ENCODE measurements around the gene SETBP1.
A peak's percentile ranks its signal among the peaks of the same experiment; 100 is the strongest.

The SETBP1 gene

DNA sequence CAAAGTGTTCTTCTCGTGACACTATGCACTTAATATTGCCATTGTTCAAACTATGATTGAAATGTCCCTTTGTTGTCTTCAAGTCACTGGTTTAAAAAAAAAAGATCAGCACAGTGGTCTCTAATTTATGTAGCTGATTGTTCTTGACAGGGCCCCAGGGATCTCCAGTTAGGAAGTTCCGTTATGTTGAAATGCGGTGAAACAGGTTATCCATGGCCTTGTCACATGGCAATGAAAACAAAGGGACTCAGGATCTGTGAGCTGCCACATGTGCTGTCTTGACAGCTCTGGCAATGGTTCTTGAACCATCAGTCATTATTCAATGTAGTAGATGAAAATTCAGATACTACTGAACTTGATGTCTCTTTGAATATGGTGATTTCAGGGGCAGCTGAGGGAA lies 147.4 kb downstream of the SETBP1 start:
- no peak overlapping the region for H3K27ac ChIP-seq
- TF ChIP-seq, protein P1, sequence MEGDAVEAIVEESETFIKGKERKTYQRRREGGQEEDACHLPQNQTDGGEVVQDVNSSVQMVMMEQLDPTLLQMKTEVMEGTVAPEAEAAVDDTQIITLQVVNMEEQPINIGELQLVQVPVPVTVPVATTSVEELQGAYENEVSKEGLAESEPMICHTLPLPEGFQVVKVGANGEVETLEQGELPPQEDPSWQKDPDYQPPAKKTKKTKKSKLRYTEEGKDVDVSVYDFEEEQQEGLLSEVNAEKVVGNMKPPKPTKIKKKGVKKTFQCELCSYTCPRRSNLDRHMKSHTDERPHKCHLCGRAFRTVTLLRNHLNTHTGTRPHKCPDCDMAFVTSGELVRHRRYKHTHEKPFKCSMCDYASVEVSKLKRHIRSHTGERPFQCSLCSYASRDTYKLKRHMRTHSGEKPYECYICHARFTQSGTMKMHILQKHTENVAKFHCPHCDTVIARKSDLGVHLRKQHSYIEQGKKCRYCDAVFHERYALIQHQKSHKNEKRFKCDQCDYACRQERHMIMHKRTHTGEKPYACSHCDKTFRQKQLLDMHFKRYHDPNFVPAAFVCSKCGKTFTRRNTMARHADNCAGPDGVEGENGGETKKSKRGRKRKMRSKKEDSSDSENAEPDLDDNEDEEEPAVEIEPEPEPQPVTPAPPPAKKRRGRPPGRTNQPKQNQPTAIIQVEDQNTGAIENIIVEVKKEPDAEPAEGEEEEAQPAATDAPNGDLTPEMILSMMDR (conservative IDR thresholded peaks at IDR 0.05): no peak

DNA sequence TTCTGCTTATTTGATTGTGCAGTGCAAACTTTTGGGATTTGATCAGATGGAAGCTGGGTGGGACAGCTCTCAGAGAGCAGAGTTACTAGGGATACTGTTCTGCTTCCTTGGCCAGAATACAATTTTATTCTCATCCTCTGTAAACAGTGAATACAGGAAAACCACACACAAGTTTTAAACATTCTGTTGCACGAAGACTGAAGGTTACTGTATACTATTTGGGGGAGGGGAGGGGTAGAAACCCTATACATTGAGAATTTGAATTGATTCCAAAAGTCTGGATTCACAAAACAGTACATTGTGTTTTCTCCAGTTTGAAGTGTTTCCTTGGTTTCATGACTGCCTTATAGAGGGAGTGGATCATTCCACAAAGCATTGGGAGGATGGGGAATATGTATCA lies 149.9 kb downstream of the SETBP1 start:
- TF ChIP-seq, protein P1 (conservative IDR thresholded peaks at IDR 0.05): no peak
- H3K27ac ChIP-seq: peak overlapping the region; percentile 38

DNA sequence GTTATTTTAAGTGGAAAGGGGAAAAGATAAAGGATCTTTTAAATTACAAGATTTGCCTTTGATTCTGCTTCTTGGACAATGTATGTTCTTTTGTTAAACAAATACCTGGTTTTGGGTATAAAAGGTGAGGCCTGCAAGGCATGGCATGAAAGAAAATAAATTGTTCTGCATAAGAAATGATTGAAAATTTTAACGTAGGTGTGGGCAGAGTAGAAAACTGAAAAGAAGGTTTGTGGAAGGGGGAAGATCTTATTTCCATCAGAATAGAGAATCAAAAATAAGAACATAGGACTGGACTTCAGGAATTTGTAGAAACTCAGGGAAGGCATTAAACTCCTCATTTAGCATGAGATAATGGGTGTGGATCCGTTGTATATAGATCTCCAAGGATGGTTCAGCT lies 153.1 kb downstream of the SETBP1 start:
- no peak overlapping the region for H3K27ac ChIP-seq
- TF ChIP-seq, protein P1 (conservative IDR thresholded peaks at IDR 0.05): no peak

DNA sequence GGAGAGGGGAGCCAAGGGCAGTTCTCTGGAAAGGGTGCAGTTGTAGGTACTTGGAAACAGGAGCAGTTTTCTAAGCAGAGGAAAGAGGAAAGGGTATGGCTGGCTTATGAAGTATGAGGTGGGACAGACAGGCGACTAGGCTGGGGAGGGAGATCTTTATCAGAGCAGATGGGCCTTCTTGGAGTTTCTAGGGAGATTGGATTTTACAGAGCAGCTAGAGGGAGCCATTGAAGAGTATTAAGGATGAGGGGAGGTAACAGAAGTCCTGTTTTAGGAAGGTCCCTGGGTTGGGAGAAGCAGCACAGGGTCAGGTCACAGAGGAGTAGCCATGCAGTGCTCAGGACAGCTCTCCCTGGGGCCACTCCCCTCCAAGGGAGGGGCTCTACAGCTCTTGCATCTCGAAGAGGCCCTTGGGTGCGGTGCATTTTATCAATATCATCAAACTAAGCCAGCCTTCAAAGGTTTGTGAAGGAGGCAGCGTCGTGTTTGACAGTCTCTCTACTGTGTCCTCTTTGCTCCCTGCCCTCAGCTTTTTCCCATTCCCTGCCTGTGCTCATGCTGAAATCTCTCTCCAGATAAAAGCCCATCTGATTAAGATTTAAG lies 154.3 kb downstream of the SETBP1 start:
- H3K27ac ChIP-seq: no peak overlapping the region
- TF ChIP-seq, protein P1 (conservative IDR thresholded peaks at IDR 0.05): no peak

DNA sequence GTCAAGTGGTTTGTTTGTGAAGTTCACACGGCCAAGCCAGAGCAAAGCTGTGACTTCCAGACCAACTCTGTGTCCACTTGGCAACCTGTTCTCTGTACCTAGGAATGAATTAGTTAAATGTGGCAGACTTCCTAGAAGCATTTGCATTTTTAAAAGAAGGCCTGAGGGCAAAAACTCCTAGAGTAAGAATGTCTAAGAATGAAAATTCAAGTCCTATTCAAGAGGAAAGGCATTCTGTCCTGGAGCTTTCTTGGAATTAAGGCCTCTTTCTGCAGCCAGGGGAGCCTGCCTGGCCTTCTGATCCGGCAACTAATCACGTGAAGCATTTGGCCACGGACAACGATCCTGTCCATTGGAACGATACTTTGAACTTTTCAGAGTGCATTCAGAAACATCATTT lies 155.0 kb downstream of the SETBP1 start:
- TF ChIP-seq, protein P1 (conservative IDR thresholded peaks at IDR 0.05): no peak
- no peak overlapping the region for H3K27ac ChIP-seq

DNA sequence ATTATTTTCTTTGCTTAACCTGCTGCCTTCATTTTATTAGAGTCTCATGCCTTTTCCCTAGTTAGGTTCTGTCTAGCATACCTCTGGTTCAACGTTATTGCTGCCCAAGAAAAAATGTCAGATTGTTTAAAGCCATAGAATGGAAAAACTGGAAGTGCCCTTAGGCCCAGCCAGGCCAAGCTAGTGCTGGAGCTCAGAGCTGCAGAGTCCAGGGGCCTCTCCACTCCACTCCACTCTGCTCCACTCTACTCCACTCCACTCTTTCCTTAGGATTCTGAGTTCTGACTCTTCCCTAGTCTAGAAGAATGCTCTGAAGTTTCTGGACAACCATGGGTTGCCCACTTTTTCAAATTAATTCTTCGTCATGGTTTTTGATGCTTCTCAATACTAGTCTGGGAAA lies 155.6 kb downstream of the SETBP1 start:
- TF ChIP-seq, protein P1 (conservative IDR thresholded peaks at IDR 0.05): no peak
- H3K27ac ChIP-seq: no peak overlapping the region

DNA sequence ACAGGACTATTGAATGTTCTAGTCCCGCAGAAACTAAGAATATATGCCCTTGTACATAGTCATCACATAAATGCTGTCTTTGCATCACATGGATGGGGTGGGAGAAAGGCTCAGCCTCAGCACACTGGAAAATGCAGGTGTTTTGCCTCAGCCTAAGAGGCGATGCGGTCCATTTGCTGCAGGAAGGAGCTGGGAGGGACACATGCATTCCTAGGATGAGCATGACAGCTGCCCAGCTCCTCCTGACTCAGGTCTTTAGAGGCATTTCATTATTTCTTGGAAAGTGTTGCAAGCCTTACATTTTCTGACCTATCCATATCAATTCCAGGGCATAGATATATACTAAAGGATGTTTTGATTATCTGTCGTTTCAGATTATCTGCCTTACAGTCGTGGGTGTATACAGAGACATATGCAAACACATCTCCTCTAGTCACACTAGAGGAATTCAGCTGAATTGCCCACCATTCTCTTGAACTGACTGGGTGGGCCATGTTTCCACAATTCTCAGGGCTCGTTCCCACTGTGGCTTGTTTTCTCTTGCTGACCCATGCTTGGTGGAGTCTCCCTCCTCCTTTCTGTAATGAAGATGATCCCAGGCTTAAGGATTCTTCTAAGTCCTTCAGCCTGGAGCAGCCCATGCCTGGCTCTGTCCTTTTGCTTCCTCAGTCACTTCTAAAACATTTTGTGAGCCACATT lies 156.9 kb downstream of the SETBP1 start:
- TF ChIP-seq, protein P1 (conservative IDR thresholded peaks at IDR 0.05): no peak
- H3K27ac ChIP-seq: peak overlapping the region; percentile 86
